Measurements from ENCODE around the gene PP2D1.
"Not testable (repeated sequence)": the region's sequence is repeated elsewhere in the genome, so short reads cannot be mapped to it uniquely, and the experiment has no call there.

Gene PP2D1

DNA sequence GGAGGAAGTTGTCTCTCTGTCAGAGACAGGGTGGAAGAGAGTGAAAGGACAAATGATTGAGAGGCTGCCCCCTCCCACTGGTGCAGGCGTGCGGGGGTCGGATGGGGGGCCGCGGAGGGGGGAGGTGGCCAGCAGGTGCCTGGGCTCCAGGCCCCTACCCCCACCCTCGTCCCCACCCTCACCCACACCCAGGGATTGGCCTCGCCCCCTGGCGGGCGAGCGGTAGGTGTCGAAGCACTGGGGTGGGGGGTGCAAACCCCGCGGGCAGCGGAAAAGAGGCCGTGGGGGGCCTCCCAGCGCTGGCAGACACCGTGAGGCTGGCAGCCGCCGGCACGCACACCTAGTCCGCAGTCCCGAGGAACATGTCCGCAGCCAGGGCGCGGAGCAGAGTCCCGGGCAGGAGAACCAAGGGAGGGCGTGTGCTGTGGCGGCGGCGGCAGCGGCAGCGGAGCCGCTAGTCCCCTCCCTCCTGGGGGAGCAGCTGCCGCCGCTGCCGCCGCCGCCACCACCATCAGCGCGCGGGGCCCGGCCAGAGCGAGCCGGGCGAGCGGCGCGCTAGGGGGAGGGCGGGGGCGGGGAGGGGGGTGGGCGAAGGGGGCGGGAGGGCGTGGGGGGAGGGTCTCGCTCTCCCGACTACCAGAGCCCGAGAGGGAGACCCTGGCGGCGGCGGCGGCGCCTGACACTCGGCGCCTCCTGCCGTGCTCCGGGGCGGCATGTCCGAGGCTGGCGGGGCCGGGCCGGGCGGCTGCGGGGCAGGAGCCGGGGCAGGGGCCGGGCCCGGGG is 27.9 kb upstream of the PP2D1 start, which contains the start of gene KAT2B:
Gene KAT2B (plus strand): TSS at position 682 of the 783 bp plus-strand sequence. CDS start 32 bp downstream, at position 714.
- DNase-seq, result no peak

DNA sequence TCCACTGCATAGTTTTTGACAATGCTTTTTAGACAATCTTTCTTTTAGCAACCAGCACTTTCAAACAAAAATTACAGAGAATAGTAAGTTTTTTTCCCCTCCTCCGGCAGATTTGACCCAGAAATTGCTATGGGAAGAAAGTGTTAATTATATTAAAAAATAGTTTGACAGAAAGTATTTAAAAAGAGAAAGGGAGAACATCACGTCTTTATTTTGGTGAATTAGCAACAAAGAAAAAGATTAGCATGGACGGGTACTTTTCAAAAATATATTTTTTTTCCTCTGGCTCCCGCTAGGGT is 27.4 kb upstream of the PP2D1 start:
- DNase-seq, result no peak

DNA sequence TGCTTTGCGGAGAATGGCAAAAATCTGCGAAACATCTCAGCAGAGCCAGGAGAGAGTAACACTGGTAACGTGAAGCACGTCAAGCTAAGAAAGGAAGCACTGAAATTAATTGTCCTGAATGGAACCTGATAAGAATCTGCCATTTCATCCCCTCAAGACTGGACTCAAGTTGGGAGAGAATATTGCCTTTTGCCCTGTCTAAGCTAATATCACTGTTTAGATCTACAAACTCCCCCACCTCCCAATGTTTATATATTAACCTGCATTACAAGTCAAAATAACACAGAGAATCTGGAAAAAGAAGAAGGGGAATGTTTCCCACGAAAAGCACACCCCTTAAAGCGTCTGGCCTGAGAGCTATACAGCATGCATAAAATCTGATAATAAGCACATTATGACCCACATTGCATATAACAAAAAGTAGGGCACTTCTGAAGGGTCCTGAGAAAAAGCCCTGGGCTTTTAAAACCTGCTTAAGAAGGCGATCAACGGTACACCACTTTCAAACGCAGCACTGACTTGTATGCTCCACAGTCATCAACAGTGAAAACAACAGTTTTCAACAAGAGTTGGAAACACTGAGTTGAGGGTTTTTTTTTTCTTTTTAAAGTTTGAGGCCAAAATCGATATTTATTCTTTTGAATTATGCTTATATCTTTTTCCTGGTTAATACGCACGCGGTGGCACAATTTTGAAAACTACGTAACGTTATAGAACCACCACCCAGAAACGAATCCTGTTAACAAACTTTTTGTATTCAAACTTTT is 26.8 kb upstream of the PP2D1 start:
- DNase-seq, result no peak

DNA sequence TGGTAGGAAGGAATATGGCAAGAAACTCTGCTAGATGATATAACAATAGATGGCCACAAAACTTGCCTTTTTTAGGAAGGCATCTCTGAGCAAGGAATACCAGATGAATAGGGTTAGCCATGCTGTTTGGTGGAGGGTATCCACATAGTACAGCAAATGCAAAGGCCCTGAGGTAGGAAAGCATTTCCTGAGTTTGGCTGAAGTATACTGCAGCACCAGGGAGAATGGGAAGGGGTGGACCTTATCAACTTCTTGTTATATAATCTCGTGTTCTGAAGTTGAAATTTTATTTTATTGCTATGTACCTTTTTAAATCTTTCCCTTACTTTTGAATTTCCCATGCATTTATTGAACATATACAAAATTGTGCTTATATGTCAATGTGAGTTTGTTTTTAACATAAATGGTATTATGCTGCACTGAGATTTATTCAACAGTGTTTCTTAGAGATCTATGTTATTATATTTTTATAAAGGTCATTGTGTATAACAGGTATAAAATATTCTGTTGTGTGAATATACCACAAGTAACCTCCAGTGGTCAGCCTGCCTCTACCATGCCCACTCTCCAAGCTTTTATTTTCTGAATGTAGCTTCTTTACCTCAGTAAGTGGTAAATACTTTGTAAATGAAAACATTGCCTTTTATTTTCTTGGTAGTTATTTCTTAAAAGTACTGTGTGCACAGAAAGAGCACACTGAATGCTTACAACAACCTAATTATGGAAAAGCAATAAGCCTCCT is 25.4 kb upstream of the PP2D1 start:
- DNase-seq, result no peak

DNA sequence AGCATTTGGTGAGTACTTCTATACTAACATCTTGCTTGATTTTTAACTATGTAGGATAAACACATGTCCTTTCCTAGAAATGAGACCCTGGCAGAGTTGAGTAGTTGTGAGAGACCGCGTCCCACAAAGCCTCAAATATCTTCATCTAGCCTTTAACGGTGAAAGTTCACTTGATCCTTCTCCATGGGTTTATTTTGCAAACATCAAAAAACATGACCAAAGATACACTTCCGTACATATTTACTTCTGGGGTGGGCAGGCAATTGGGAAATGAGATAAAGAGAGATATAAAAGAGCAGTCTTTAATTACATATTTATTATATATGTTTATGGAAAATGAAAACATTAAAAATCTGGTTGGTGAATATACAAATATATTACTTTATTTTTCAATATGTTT is 23.0 kb upstream of the PP2D1 start:
- no peak for DNase-seq

DNA sequence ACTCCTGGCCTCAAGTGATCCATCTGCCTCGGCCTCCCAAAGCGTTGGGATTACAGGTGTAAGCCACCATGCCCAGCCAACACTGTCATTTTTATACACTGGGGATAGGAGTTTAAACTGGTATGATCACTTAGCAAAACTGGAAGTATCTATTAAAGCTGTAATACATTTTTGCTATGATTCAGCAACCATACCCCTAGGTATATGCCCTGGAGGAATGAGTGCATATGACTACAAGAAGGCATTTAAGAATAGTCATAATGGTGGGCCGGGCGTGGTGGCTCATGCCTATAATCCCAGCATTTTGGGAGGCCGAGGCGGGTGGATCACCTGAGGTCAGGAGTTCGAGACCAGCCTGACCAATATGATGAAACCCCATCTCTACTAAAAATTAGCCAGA is 19.9 kb upstream of the PP2D1 start:
- not testable (repeated sequence) for DNase-seq

DNA sequence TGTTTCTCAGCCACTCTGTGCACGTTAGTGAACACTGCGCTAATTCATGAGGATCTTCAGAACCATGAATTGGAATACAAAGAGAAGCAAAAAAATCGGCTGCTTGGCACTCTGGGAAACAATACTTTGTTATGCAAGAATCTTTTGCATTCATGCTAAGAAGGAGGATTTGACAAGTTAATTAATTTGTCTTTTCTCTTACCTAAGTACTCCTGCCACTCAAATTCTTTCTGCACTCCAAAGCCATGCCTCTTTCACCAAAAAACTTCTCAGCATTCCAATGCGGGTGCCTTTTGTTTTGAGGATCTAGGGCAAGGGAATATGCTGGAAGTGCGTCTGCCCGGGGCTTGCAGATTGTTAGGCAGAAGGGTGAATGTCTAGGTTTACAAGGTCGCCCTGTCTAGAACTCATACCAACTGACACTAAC is 16.9 kb upstream of the PP2D1 start:
- no peak for DNase-seq

DNA sequence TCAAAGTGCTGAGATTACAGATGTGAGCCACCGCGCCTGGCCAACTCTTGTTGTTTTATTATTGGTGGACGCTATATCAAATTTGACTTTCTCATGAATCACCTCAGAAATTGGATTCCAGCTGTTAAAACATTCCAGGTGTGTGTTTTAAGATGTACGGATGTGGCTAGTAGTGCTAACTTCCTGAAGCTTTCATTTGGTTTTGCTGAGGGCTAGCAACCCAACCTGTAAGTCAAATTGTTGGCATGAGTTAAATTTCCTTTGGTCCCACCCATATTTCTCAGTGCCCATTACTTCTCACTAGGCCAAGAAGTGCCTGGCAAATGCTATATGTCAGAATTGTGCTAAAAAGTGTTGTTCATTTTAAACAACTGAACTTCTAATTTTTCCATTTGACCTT is 15.1 kb upstream of the PP2D1 start:
- no peak for DNase-seq

DNA sequence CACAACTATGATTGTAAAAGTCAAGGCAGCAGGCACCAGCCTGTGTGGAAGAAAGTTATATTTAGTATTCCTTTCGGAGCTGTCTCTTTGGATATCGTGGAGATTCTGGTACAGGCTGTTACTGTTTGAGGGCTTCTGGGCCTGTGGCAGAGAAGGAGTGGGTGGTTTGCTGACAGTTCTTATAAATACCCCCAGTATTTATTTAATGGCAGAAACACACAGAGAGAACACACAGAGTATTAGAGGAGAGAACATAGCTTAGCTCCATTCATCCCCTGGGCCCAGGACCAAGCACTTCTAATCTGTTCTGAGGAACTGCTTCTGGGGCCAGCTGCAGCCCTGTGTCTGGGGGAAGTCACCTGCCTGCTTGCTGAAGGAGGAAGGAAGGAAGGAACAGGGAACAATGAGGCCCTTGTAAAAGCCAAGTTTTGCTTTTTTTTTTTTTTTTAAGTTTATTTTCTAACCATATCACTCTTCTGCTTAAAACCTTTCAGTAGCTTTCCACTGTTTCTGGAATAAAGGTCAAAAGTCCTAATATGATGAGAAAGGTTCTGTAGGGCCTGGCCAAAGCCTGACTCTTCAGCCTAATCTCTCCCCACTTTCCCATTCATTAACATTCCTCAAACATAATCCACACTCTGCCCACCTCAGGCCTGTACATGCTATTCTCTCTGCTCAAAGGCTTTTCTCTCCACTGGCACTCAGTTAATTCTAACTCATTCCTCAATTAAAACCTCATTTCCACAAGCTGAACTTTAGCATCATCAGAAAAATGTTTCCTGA is 11.8 kb upstream of the PP2D1 start:
- DNase-seq, result no peak

DNA sequence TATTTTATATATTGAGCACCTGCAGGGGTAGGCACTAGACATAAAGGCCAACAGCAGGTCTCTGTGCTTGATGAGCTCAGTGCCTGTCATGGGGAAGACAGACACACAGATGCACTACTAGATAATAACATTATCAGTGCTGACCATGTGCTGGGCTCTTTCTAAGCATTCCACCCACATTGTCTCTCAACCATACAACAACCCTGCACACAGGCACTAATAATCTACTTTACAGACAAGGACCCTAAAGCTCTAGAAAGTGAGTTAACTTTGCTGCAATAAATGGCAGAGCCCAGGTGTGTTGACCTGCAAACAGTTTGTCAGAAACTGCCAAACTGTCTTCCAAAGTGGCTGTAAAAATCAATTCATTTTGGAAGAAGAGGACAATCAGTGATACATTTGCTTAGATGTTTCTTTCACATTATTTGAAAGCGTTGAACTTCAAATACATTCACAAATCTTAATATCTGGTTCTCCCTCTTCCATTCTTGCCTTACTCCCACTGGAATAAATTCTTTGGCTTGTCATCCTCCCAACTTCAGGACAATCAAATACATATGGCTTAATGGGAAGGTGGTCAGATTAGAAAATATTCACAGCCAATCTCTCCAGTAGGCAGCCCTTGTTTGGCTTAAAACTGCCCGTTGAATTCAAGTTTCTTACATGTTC is 11.0 kb upstream of the PP2D1 start:
- DNase-seq, result no peak

DNA sequence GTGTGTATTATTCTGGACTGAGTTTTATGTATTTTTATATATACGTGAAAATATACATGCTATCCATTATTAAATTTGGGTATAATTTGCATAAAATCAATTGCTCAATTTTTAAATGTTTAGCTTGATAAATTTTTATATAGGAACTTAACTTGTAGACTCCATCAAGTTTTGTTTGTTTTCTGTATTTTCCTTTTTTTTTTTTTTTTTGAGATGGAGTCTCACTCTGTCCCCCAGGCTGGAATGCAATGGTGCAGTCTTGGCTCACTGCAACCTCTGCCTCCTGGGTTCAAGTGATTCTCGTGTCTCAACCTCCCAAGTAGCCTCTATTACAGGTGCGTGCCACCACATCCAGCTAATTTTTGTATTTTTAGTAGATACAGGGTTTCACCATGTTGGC is 4.0 kb upstream of the PP2D1 start:
- DNase-seq, result not testable (repeated sequence)

DNA sequence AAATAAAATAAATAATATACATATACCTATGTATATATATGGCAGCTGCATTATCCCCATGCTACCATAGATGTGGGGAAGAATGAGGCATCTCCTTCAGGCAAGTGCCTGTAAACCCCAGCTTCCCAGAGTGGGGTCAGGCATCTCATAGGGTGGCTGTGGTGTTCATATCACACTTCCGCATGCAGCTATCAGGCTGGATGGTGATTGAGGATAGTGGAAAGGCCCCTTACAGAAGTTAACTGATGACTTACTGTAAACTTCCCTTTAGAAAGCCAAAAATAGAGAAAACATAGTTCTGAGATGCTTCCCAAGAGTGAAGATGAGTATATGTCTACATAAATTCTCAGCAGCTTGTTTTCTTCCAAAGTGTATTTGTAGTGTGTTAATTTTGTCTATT is 3.5 kb upstream of the PP2D1 start:
- DNase-seq, result no peak

DNA sequence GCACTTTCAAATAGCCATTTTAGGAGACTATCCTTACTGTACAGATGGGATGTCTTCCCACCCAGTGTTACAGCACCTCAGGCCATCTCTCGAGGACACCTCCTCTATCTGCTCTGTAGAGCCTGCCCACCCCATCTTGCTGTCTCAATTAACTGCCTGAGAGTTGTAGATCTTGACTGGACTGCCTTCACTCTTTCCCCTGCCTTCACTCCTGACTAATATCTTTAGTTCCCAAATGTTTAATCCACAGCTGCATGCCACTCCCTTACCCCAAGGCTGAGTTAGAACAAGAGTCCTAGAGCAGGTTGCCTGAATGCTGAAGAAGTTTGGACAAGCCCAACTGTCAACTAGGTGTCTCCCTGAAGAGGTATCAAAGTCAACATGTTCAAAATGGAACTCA is 1.3 kb upstream of the PP2D1 start:
- no peak for DNase-seq

DNA sequence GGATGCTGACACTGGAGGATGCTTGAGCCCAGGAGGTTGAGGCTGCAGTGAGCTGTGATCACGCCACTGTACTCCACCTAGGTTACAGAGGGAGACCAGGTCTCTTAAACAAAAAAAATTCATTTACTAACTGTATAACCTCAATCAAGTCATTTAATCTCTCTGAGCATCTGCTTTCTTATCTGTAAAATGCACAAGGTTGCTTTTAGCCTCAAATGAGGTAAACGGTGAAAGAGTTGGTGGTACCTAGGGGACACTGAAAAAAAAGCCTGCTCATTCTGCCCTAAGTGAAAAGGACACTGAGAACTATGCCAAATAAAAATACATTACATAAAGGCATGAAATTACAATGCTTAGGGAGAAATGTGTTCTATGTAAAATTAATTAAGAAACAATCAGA is 3.4 kb downstream of the PP2D1 start:
- no peak for DNase-seq

DNA sequence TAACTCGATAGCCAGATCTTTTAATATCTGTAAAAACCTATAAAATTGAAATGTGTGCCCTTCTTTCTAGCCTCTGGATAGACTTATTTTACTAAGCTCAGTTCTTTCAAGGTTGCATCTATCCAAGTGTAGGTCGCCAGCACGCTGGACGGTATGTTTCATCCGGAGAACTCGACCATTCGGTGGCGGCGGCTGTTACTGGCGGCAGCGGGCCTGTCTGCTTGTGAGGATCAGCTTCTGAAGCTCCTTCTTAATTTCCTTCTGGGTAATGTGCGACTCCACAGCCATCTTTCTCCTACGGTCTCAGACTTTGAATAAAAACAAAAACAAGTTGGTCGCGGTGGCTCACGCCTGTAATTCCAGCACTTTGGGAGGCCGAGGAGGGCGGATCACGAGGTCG is 4.1 kb downstream of the PP2D1 start:
- no peak for DNase-seq

DNA sequence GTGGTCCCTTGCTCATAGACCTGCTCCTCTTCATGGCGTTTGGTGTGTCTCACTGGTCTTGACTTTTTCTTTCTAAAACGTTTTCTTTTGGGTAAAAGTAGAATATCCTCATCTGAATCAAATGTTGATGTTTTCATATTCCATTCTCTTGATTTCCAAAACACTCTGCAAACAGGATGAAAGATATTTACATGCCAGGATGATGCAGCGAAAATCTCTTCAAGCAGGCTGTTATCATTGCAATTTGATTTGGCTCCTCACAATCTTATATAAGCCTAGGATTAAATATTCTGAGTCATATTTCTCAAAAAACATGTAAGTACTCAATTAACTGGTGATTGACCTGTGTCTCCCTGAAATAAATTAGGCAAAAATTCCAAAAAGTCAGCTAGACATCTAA is 10.1 kb downstream of the PP2D1 start:
- DNase-seq, result no peak

DNA sequence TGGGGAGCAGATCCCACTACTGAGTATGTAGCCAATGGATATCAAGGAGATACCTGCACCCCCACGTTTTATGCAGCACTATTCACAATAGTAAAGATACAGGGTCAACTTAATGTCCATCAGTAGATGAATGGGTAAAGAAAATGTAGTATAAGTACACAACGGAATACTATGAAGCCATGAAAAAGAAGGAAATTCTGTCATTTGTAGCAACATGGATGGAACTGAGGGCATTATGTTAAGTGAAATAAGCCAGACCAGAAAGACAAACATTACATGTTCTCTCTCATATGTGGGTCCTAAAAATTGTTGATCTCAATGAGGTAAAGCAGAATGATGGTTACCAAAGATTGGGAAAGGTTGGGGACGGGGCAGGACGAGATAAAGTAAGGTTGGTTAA is 14.6 kb downstream of the PP2D1 start:
- no peak for DNase-seq

DNA sequence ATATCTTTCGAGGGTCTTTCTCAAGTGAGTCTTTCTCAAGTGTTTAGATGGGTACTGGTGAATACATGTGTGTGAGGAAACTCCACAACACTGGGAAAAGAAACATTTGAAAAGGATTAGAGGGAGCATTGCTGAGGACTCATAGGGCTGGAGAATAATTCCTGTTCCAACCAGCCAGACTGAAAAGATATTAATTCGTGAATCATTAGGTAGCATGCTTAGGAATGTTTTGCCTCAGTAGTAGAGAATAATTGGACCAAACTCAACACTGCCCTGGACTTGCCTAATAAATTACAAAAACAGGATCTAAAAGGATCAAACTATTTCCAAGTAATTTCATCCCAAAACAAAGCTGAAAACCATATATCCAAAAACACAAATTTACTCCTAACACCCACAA is 17.3 kb downstream of the PP2D1 start:
- DNase-seq, result no peak

DNA sequence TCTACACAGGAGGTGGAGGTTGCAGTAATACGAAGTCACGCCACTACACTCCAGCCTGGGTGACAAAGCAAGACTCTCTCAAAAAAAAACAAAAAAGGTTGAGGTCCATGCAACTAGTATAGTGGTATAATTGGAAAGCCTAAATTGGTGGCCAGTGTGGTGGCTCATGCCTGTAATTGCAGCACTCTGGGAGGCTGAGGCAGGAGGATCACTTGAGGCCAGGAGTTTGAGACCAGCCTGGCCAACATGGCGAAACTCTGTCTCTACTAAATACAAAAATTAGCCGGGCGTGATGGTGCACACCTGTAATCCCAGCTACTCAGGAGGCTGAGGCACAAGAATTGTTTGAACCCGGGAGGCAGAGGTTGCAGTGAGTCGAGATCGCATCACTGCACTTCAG is 23.2 kb downstream of the PP2D1 start:
- DNase-seq, result not testable (repeated sequence)

DNA sequence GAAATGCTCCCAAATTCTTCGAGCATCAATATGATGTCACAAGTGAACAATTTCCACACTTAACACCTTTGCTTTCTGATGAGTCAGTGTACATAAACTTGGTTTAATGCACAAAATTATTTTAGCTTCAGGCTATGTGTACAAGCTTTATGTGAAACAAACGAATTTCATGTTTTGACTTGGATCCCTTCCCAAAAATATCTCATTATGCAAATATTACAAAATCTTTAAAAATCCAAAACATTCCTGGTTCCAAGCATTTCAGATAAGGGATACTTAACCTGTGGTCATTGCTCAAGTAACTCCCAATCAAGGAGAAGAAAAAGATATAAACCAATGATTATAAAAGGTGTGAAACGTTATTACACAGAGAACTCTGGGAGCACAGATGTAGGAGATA is 40.0 kb downstream of the PP2D1 start:
- no peak for DNase-seq

DNA sequence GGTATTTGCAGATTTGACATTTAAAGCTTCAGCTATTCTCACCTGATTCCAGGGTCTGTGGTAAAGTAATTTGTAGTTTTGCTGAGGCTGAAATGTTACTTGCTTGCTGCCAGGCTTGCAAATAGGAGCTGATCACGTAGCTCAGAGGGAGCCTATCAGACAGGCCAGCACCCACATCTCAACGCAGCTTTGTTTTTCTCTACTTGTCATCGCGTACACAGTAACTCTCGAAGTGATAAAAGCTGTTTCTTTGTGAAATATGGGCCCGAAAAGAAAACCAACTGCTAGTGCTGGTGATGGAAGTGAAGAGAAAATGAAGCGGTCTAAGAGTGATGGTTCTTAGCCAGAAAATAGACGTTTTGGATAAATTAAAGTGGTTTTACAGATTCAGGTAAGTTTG is 41.7 kb downstream of the PP2D1 start:
- no peak for DNase-seq

DNA sequence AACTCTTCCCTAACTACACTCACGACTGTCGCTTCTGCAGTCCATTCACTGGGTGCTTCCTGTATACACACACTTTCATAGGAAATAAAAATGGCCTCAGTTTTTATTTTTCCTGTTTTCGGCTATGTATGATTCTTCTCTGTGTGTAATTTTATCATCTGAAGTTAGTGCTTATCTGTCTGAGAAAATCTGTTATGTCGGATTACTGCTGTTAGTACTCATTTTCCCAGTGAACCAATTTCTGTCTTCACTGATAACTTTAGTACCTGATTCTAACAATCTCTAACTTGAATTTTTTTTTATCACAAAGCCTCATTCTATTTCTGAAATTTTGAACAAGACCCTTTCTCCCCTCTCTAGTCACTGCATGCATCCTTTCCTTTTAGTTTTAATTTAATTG is 44.3 kb downstream of the PP2D1 start:
- DNase-seq, result no peak

DNA sequence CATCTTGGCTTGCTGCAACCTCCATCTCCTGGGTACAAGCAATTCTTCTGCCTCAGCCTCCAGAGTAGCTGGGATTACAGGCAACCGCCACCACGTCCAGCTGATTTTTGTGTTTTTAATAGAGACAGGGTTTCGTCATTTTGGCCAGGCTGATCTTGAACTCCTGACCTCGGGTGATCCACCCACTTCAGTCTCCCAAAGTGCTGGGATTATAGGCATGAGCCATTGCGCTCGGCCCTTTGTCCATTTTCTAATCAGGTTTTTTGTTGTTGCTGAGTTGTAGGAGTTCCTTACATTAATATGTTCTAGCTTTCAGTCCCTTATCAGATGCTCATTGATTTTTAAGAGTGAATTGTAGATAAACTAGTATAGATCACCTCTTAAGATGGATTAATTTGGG is 44.9 kb downstream of the PP2D1 start:
- no peak for DNase-seq

Measured in NCI-H187 treated with DMSO at 0.1 percent for 48 hours (cell line).